SKM-1 (cell line): ENCODE data around the gene RELA.

Experiments used
- DNase-seq: peaks from one replicate; lab custom pipeline; 2025; ENCODE audit not compliant: unreplicated experiment; lab: John Stamatoyannopoulos, UW

The RELA gene

GRCh38 chr11:65634440-65634839 lies 28.3 kb downstream of the RELA start:
- no peak for DNase-seq

GRCh38 chr11:65634109-65634436 lies 28.6 kb downstream of the RELA start:
- no peak for DNase-seq

- no peak for DNase-seq
These were observed 29.2 kb downstream of the RELA start for GRCh38 chr11:65633390-65634108.

- no peak for DNase-seq
These were observed 32.5 kb downstream of the RELA start for GRCh38 chr11:65630215-65630614.

- DNase-seq: no peak
These were observed 33.1 kb downstream of the RELA start for GRCh38 chr11:65629579-65629978.

- no peak for DNase-seq
These were observed 35.5 kb downstream of the RELA start for GRCh38 chr11:65627202-65627601.

- DNase-seq: peak; percentile 7
These were observed 36.9 kb downstream of the RELA start for GRCh38 chr11:65625628-65626342.

- no peak for DNase-seq
These were observed 37.6 kb downstream of the RELA start for GRCh38 chr11:65624931-65625627.

GRCh38 chr11:65623852-65624616 lies 38.7 kb downstream of the RELA start:
- DNase-seq: no peak

GRCh38 chr11:65623177-65623576 lies 39.5 kb downstream of the RELA start:
- no peak for DNase-seq

GRCh38 chr11:65622011-65622410 lies 40.7 kb downstream of the RELA start:
- no peak for DNase-seq

- no peak for DNase-seq
These were observed 41.3 kb downstream of the RELA start for GRCh38 chr11:65621460-65621859.

- no peak for DNase-seq
These were observed 42.0 kb downstream of the RELA start for GRCh38 chr11:65620666-65621065.

- DNase-seq: no peak
These were observed 43.3 kb downstream of the RELA start for GRCh38 chr11:65619281-65619928.

GRCh38 chr11:65618763-65619162 lies 44.0 kb downstream of the RELA start:
- DNase-seq: no peak

GRCh38 chr11:65617990-65618751 lies 44.5 kb downstream of the RELA start:
- DNase-seq: no peak

- DNase-seq: no peak
These were observed 45.4 kb downstream of the RELA start for GRCh38 chr11:65617136-65617850.

GRCh38 chr11:65616575-65617001 lies 46.1 kb downstream of the RELA start:
- no peak for DNase-seq

- DNase-seq: no peak
These were observed 46.7 kb downstream of the RELA start for GRCh38 chr11:65615950-65616574.
